ENCODE measurements around the gene PLAAT1. TPM values are rescaled to one million over a fixed set of nuclear protein-coding genes. Genes with fewer than 3 reads are reported as not detected.
A peak's percentile ranks its signal among the peaks of the same experiment; 100 is the strongest.

PLAAT1 gene
- polyA plus RNA-seq (2013, experiment 1 of 4), result 2.4 TPM
- 1.7 TPM for polyA plus RNA-seq (2013, experiment 2 of 4)
- 2.9 TPM for polyA plus RNA-seq (2013, experiment 3 of 4)
- 2.8 TPM for polyA plus RNA-seq (2013, experiment 4 of 4)

GRCh38 chr3:193240850-193241706 lies at the start of gene PLAAT1:
PLAAT1 (plus strand) TSS chr3:193241222; CDS start chr3:193255651, 14,429 bp downstream.
- WGBS, 2 experiments, result 1% methylated on average over 93 of the region's 93 CpGs
- H3K27me3 ChIP-seq (ENCODE audit: control insufficient read depth, insufficient read depth, low read length, poor library complexity, severe bottlenecking), result peaks cover 22% of the 10 kb centered on the region
- no peaks in the 10 kb centered on the region for H3K36me3 ChIP-seq (ENCODE audit: control insufficient read depth, insufficient read depth, low read length)
- no peak within 1 kb of the TSS for H3K27ac ChIP-seq (ENCODE audit: insufficient read depth, low read depth, low read length, poor library complexity, severe bottlenecking)
- peak within 1 kb of the TSS; percentile 56 for H3K4me3 ChIP-seq (ENCODE audit: insufficient read depth, low read depth, low read length)
- no peaks in the 10 kb centered on the region for H3K9me3 ChIP-seq (ENCODE audit: control insufficient read depth, low read length)
- H3K4me1 ChIP-seq (ENCODE audit: control insufficient read depth, insufficient read depth, low read length), result no peaks in the 10 kb centered on the region

- H3K36me3 ChIP-seq (ENCODE audit: control insufficient read depth, insufficient read depth, low read length), result no peaks in the 10 kb centered on the region
- no peaks in the 10 kb centered on the region for H3K9me3 ChIP-seq (ENCODE audit: control insufficient read depth, low read length)
- 73 to 81% methylated on average over 3 of the region's 3 CpGs for WGBS, 2 experiments
- H3K4me1 ChIP-seq (ENCODE audit: control insufficient read depth, insufficient read depth, low read length), result no peaks in the 10 kb centered on the region
- H3K4me3 ChIP-seq (ENCODE audit: insufficient read depth, low read depth, low read length), result no peak overlapping the region
- H3K27me3 ChIP-seq (ENCODE audit: control insufficient read depth, insufficient read depth, low read length, poor library complexity, severe bottlenecking), result no peaks in the 10 kb centered on the region
- H3K27ac ChIP-seq (ENCODE audit: insufficient read depth, low read depth, low read length, poor library complexity, severe bottlenecking), result no peak overlapping the region
Measured at GRCh38 chr3:193194371-193194770, 46.7 kb upstream of the PLAAT1 start.

- Histone ChIP-seq H3K4me1 (ENCODE audit: control insufficient read depth, insufficient read depth, low read length) (no peaks in the 10 kb centered on the region), H3K36me3 (ENCODE audit: control insufficient read depth, insufficient read depth, low read length) (no peaks in the 10 kb centered on the region)
- 95% methylated on average over 2 of the region's 2 CpGs for WGBS, 2 experiments
Measured at GRCh38 chr3:193196746-193197145, 44.3 kb upstream of the PLAAT1 start.

GRCh38 chr3:193207290-193208273 lies 33.4 kb upstream of the PLAAT1 start:
- Histone ChIP-seq H3K4me1 (ENCODE audit: control insufficient read depth, insufficient read depth, low read length) (no peaks in the 10 kb centered on the region), H3K27me3 (ENCODE audit: control insufficient read depth, insufficient read depth, low read length, poor library complexity, severe bottlenecking) (no peaks in the 10 kb centered on the region), H3K27ac (ENCODE audit: insufficient read depth, low read depth, low read length, poor library complexity, severe bottlenecking) (no peak overlapping the region), H3K4me3 (ENCODE audit: insufficient read depth, low read depth, low read length) (no peak overlapping the region), H3K9me3 (ENCODE audit: control insufficient read depth, low read length) (no peaks in the 10 kb centered on the region), H3K36me3 (ENCODE audit: control insufficient read depth, insufficient read depth, low read length) (no peaks in the 10 kb centered on the region)
- WGBS, 2 experiments, result 84 to 90% methylated on average over 5 of the region's 5 CpGs

More at GRCh38 chr3:193196746-193197145, 44.3 kb upstream of the PLAAT1 start:
- no peaks in the 10 kb centered on the region for H3K9me3 ChIP-seq (ENCODE audit: control insufficient read depth, low read length)
- no peak overlapping the region for H3K4me3 ChIP-seq (ENCODE audit: insufficient read depth, low read depth, low read length)
- no peak overlapping the region for H3K27ac ChIP-seq (ENCODE audit: insufficient read depth, low read depth, low read length, poor library complexity, severe bottlenecking)
- H3K27me3 ChIP-seq (ENCODE audit: control insufficient read depth, insufficient read depth, low read length, poor library complexity, severe bottlenecking), result no peaks in the 10 kb centered on the region

GRCh38 chr3:193210618-193211017 lies 30.4 kb upstream of the PLAAT1 start:
- 76% methylated on average over 1 of the region's 1 CpG; no CpG with 5 or more reads in 1 of the 2 experiments for WGBS, 2 experiments
- Histone ChIP-seq H3K4me1 (ENCODE audit: control insufficient read depth, insufficient read depth, low read length) (no peaks in the 10 kb centered on the region), H3K9me3 (ENCODE audit: control insufficient read depth, low read length) (no peaks in the 10 kb centered on the region), H3K27ac (ENCODE audit: insufficient read depth, low read depth, low read length, poor library complexity, severe bottlenecking) (no peak overlapping the region), H3K36me3 (ENCODE audit: control insufficient read depth, insufficient read depth, low read length) (no peaks in the 10 kb centered on the region), H3K4me3 (ENCODE audit: insufficient read depth, low read depth, low read length) (no peak overlapping the region), H3K27me3 (ENCODE audit: control insufficient read depth, insufficient read depth, low read length, poor library complexity, severe bottlenecking) (no peaks in the 10 kb centered on the region)

GRCh38 chr3:193211173-193211572 lies 29.8 kb upstream of the PLAAT1 start:
- no peaks in the 10 kb centered on the region for H3K4me1 ChIP-seq (ENCODE audit: control insufficient read depth, insufficient read depth, low read length)
- WGBS, 2 experiments, result 85 to 88% methylated on average over 2 of the region's 2 CpGs

GRCh38 chr3:193211984-193212383 lies 29.0 kb upstream of the PLAAT1 start:
- no peaks in the 10 kb centered on the region for H3K36me3 ChIP-seq (ENCODE audit: control insufficient read depth, insufficient read depth, low read length)
- no peaks in the 10 kb centered on the region for H3K27me3 ChIP-seq (ENCODE audit: control insufficient read depth, insufficient read depth, low read length, poor library complexity, severe bottlenecking)
- no peaks in the 10 kb centered on the region for H3K9me3 ChIP-seq (ENCODE audit: control insufficient read depth, low read length)
- no peak overlapping the region for H3K4me3 ChIP-seq (ENCODE audit: insufficient read depth, low read depth, low read length)
- H3K27ac ChIP-seq (ENCODE audit: insufficient read depth, low read depth, low read length, poor library complexity, severe bottlenecking), result no peak overlapping the region
- no peaks in the 10 kb centered on the region for H3K4me1 ChIP-seq (ENCODE audit: control insufficient read depth, insufficient read depth, low read length)
- 59 to 71% methylated on average over 1 of the region's 1 CpG for WGBS, 2 experiments

More at GRCh38 chr3:193211173-193211572, 29.8 kb upstream of the PLAAT1 start:
- H3K36me3 ChIP-seq (ENCODE audit: control insufficient read depth, insufficient read depth, low read length), result no peaks in the 10 kb centered on the region
- no peak overlapping the region for H3K4me3 ChIP-seq (ENCODE audit: insufficient read depth, low read depth, low read length)
- no peaks in the 10 kb centered on the region for H3K27me3 ChIP-seq (ENCODE audit: control insufficient read depth, insufficient read depth, low read length, poor library complexity, severe bottlenecking)
- H3K27ac ChIP-seq (ENCODE audit: insufficient read depth, low read depth, low read length, poor library complexity, severe bottlenecking), result no peak overlapping the region
- no peaks in the 10 kb centered on the region for H3K9me3 ChIP-seq (ENCODE audit: control insufficient read depth, low read length)

GRCh38 chr3:193212844-193213243 lies 28.2 kb upstream of the PLAAT1 start:
- no peak overlapping the region for H3K27ac ChIP-seq (ENCODE audit: insufficient read depth, low read depth, low read length, poor library complexity, severe bottlenecking)
- no peaks in the 10 kb centered on the region for H3K27me3 ChIP-seq (ENCODE audit: control insufficient read depth, insufficient read depth, low read length, poor library complexity, severe bottlenecking)
- 76 to 78% methylated on average over 1 of the region's 1 CpG for WGBS, 2 experiments
- no peak overlapping the region for H3K4me3 ChIP-seq (ENCODE audit: insufficient read depth, low read depth, low read length)
- no peaks in the 10 kb centered on the region for H3K4me1 ChIP-seq (ENCODE audit: control insufficient read depth, insufficient read depth, low read length)
- no peaks in the 10 kb centered on the region for H3K9me3 ChIP-seq (ENCODE audit: control insufficient read depth, low read length)
- H3K36me3 ChIP-seq (ENCODE audit: control insufficient read depth, insufficient read depth, low read length), result no peaks in the 10 kb centered on the region

- no peaks in the 10 kb centered on the region for H3K9me3 ChIP-seq (ENCODE audit: control insufficient read depth, low read length)
- 91 to 95% methylated on average over 3 of the region's 3 CpGs for whole genome bisulfite sequencing, 2 experiments
- no peak overlapping the region for H3K27ac ChIP-seq (ENCODE audit: insufficient read depth, low read depth, low read length, poor library complexity, severe bottlenecking)
- H3K4me1 ChIP-seq (ENCODE audit: control insufficient read depth, insufficient read depth, low read length), result no peaks in the 10 kb centered on the region
- no peaks in the 10 kb centered on the region for H3K36me3 ChIP-seq (ENCODE audit: control insufficient read depth, insufficient read depth, low read length)
- no peaks in the 10 kb centered on the region for H3K27me3 ChIP-seq (ENCODE audit: control insufficient read depth, insufficient read depth, low read length, poor library complexity, severe bottlenecking)
- H3K4me3 ChIP-seq (ENCODE audit: insufficient read depth, low read depth, low read length), result no peak overlapping the region
Measured at GRCh38 chr3:193214445-193214844, 26.6 kb upstream of the PLAAT1 start.
